ENCODE data around the gene LIN28A. TPM values are rescaled to one million over a fixed set of nuclear protein-coding genes. Genes with fewer than 3 reads are reported as not detected.
A peak's percentile ranks its signal among the peaks of the same experiment; 100 is the strongest.

LIN28A gene
- total RNA-seq, 3 donors from 2014 or later (not counting 1 experiment from before 2014, with no cell fraction given): not detected

GRCh38 chr1:26459573-26460031, 49.0 kb downstream of the LIN28A start:
- H3K36me3 Mint-ChIP-seq: peaks cover 7% of the 10 kb centered on the region
- no peaks in the 10 kb centered on the region for H3K9me3 Mint-ChIP-seq
- intact Hi-C loops (cut with micrococcal nuclease): no loop called here
- DNase-seq (no peak), ATAC-seq (no peak)
- Histone ChIP-seq H3K4me1 (ENCODE audit: control insufficient read depth, insufficient read depth, low read length) (no peaks in the 10 kb centered on the region), H3K27me3 (ENCODE audit: control insufficient read depth, insufficient read depth, low read length) (no peaks in the 10 kb centered on the region), H3K36me3 (ENCODE audit: control insufficient read depth, insufficient read depth, low read length) (peaks cover 56% of the 10 kb centered on the region), H3K4me3 (ENCODE audit: low read length) (no peak overlapping the region), H3K9me3 (ENCODE audit: control insufficient read depth, insufficient read depth, low read length) (no peaks in the 10 kb centered on the region), H3K27ac (ENCODE audit: low read length) (no peak overlapping the region)
- H3K27ac Mint-ChIP-seq: no peak overlapping the region
- H3K4me3 Mint-ChIP-seq: no peak overlapping the region
- TF ChIP-seq, protein P1, sequence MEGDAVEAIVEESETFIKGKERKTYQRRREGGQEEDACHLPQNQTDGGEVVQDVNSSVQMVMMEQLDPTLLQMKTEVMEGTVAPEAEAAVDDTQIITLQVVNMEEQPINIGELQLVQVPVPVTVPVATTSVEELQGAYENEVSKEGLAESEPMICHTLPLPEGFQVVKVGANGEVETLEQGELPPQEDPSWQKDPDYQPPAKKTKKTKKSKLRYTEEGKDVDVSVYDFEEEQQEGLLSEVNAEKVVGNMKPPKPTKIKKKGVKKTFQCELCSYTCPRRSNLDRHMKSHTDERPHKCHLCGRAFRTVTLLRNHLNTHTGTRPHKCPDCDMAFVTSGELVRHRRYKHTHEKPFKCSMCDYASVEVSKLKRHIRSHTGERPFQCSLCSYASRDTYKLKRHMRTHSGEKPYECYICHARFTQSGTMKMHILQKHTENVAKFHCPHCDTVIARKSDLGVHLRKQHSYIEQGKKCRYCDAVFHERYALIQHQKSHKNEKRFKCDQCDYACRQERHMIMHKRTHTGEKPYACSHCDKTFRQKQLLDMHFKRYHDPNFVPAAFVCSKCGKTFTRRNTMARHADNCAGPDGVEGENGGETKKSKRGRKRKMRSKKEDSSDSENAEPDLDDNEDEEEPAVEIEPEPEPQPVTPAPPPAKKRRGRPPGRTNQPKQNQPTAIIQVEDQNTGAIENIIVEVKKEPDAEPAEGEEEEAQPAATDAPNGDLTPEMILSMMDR (IDR thresholded peaks at IDR 0.05): no peak
- H3K4me1 Mint-ChIP-seq: no peaks in the 10 kb centered on the region
- no peaks in the 10 kb centered on the region for H3K27me3 Mint-ChIP-seq (ENCODE audit: low read depth in 2 of 2)
- WGBS (ENCODE audit: insufficient coverage): 93% methylated on average over 3 of the region's 3 CpGs

DNA sequence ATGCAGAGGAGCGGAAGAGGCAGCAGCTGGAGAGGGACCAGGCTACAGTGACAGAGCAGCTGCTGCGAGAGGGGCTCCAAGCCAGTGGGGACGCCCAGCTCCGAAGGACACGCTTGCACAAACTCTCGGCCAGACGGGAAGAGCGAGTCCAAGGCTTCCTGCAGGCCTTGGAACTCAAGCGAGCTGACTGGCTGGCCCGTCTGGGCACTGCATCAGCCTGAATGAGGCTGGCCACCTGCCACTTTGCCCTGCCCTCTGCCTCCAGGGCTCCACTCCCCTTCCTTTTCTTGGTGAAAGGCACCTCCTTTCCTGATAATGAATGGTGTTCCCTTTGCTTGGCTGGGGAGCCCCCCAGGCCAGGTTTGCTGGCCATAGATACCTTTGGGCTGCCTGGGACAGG, 58.3 kb downstream of the LIN28A start:
- Histone ChIP-seq H3K4me3 (ENCODE audit: low read length) (no peak overlapping the region), H3K4me1 (ENCODE audit: control insufficient read depth, insufficient read depth, low read length) (peaks cover 27% of the 10 kb centered on the region), H3K27me3 (ENCODE audit: control insufficient read depth, insufficient read depth, low read length) (no peaks in the 10 kb centered on the region), H3K27ac (ENCODE audit: low read length) (no peak overlapping the region), H3K9me3 (ENCODE audit: control insufficient read depth, insufficient read depth, low read length) (no peaks in the 10 kb centered on the region), H3K36me3 (ENCODE audit: control insufficient read depth, insufficient read depth, low read length) (peaks cover 34% of the 10 kb centered on the region)
- 97% methylated on average over 10 of the region's 10 CpGs for WGBS (ENCODE audit: insufficient coverage)
- Mint-ChIP-seq H3K36me3 (peaks cover 8% of the 10 kb centered on the region), H3K4me1 (peaks cover 27 to 29% of the 10 kb centered on the region in 2 donors), H3K27me3 (ENCODE audit: low read depth in 2 of 2) (no peaks in the 10 kb centered on the region), H3K9me3 (no peaks in the 10 kb centered on the region), H3K27ac (no peak overlapping the region), H3K4me3 (no peak overlapping the region)
- intact Hi-C loops (cut with micrococcal nuclease): no loop called here
- no peak for DNase-seq
- no peak for ATAC-seq
- TF ChIP-seq, protein P1 (IDR thresholded peaks at IDR 0.05): no peak

DNA sequence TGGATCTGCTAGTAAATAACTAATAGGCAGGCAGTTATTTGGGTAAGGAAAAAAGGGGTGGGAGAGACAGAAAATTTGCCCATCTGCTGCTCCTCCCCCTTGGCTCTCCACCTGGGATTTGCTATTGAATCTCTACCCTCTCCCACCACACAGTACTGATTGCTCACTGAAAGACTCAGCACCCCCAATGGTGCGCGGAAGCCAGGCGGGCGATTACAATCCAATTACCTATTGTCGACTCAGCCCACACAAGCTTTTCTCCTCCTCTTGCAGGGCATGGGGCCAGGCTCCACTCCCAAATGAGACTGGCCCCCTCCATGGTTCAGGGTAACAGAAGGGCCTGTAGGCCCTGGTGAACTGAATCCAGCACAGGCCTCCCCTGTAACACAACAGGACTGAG, 58.9 kb downstream of the LIN28A start:
- no peak overlapping the region for H3K4me3 ChIP-seq (ENCODE audit: low read length)
- TF ChIP-seq, protein P1 (IDR thresholded peaks at IDR 0.05): no peak
- DNase-seq (no peak), ATAC-seq (no peak)
- no peaks in the 10 kb centered on the region for H3K27me3 Mint-ChIP-seq (ENCODE audit: low read depth in 2 of 2)
- peaks cover 28% of the 10 kb centered on the region for H3K4me1 ChIP-seq (ENCODE audit: control insufficient read depth, insufficient read depth, low read length)
- WGBS (ENCODE audit: insufficient coverage): 100% methylated on average over 5 of the region's 5 CpGs
- H3K36me3 ChIP-seq (ENCODE audit: control insufficient read depth, insufficient read depth, low read length): peaks cover 39% of the 10 kb centered on the region
- H3K27ac Mint-ChIP-seq: no peak overlapping the region
- peaks cover 33 to 36% of the 10 kb centered on the region in 2 donors for H3K4me1 Mint-ChIP-seq
- no peak overlapping the region for H3K4me3 Mint-ChIP-seq
- no peaks in the 10 kb centered on the region for H3K9me3 Mint-ChIP-seq
- no peak overlapping the region for H3K27ac ChIP-seq (ENCODE audit: low read length)
- peaks cover 8% of the 10 kb centered on the region for H3K36me3 Mint-ChIP-seq
- intact Hi-C loops (cut with micrococcal nuclease): no loop called here
- no peaks in the 10 kb centered on the region for H3K9me3 ChIP-seq (ENCODE audit: control insufficient read depth, insufficient read depth, low read length)
- no peaks in the 10 kb centered on the region for H3K27me3 ChIP-seq (ENCODE audit: control insufficient read depth, insufficient read depth, low read length)

GRCh38 chr1:26470878-26471497, 60.4 kb downstream of the LIN28A start:
- Histone ChIP-seq H3K9me3 (ENCODE audit: control insufficient read depth, insufficient read depth, low read length) (no peaks in the 10 kb centered on the region), H3K27me3 (ENCODE audit: control insufficient read depth, insufficient read depth, low read length) (no peaks in the 10 kb centered on the region), H3K36me3 (ENCODE audit: control insufficient read depth, insufficient read depth, low read length) (peaks cover 33% of the 10 kb centered on the region), H3K4me3 (ENCODE audit: low read length) (no peak overlapping the region), H3K27ac (ENCODE audit: low read length) (no peak overlapping the region), H3K4me1 (ENCODE audit: control insufficient read depth, insufficient read depth, low read length) (peaks cover 28% of the 10 kb centered on the region)
- Mint-ChIP-seq H3K4me1 (peaks cover 37 to 39% of the 10 kb centered on the region in 2 donors), H3K36me3 (peaks cover 8% of the 10 kb centered on the region), H3K9me3 (no peaks in the 10 kb centered on the region), H3K27me3 (ENCODE audit: low read depth in 2 of 2) (no peaks in the 10 kb centered on the region), H3K27ac (peak overlapping the region; percentile 21 to 91), H3K4me3 (peak overlapping the region; percentile 92)
- TF ChIP-seq, protein P1 (IDR thresholded peaks at IDR 0.05): no peak
- intact Hi-C loops (cut with micrococcal nuclease): loop anchor here (2.0 to 5.0 kb wide), 2 partner anchors 39 to 192 kb away; partner anchors contain the start of gene DHDDS
- WGBS (ENCODE audit: insufficient coverage): 55% methylated on average over 14 of the region's 14 CpGs
- peak in 1 of 2 donors; percentile 36 for DNase-seq
- ATAC-seq: no peak

Measured in natural killer cell (primary cell).